HG03571 (cell line): Measurements from ENCODE around the gene NDRG2.

Source experiments
- ATAC-seq: cut with Tn5 transposase; IDR thresholded peaks from one replicate; pipeline ENCODE4 v1.9.1; 2021; ENCODE audit not compliant: unreplicated experiment

NDRG2 gene

DNA sequence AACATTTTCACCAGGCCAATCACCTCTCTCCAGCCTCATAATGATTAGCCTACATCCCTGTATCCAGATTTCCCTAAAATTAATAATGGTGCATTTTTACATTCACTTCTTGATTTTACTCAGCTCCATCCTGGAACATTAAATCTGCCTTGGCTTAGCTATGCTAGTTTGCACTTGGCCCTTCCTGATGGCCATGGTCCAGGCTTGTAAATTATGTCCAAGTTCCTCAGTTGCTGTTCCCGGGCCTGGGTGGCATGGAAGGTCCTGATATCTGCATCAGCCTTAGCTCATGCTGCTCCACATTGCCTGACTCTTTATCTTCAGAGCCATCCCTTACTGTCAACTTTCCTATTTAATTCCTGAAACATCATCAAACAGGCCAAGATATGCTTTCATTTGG is 46.2 kb downstream of the NDRG2 start:
- no peak for ATAC-seq

DNA sequence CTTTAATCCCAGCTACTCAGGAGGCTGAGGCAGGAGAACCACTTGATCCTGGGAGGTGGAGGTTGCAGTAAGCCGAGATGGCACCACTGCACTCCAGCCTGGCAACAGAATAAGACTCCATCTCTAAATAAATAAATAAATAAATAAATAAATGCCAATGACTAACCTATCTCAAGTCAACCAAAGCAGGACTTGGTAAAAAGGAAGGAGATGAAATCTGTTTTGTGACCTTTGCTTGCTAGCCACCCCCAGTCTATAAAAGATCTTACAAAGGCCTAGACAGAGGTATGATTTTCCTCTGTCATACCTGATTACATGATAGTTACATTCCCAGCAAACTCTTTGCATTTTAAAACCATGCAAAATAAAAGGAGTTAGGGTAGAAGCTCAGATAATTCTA is 48.6 kb downstream of the NDRG2 start:
- no peak for ATAC-seq

DNA sequence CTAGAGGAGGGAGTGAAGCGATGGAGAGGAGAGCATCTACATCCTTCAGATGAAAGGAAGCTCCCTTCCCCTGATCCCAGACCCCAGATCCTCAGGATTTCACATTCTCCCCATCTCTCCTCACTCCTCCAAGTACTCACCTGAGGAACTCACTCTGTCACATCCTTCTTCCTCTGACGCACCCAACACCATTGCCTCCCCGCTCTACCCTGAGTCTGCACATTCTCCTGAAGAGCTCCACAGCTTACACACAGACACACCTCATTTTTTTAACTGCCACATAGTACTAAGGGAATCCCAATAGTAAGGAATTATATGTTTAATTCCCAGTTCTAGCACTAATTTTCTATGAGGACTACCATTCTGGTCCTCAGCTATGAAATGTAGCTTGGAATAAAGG is 51.4 kb downstream of the NDRG2 start:
- no peak for ATAC-seq

DNA sequence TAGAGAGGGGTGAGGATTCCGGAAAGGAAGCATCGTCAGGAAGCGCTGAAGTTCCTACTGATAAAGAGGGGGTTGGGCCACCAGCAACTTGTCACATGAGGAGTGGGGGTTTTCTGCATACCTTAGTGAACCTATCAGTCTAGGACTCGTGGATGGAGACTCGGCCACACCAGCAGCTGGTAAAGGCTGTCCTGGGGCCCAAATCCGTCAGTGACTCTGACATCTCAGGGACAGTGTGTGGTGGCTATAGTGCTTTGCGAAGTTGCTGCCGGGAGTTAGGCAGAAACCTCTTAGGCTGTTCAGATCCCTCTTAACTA is 53.2 kb downstream of the NDRG2 start:
- no peak for ATAC-seq

DNA sequence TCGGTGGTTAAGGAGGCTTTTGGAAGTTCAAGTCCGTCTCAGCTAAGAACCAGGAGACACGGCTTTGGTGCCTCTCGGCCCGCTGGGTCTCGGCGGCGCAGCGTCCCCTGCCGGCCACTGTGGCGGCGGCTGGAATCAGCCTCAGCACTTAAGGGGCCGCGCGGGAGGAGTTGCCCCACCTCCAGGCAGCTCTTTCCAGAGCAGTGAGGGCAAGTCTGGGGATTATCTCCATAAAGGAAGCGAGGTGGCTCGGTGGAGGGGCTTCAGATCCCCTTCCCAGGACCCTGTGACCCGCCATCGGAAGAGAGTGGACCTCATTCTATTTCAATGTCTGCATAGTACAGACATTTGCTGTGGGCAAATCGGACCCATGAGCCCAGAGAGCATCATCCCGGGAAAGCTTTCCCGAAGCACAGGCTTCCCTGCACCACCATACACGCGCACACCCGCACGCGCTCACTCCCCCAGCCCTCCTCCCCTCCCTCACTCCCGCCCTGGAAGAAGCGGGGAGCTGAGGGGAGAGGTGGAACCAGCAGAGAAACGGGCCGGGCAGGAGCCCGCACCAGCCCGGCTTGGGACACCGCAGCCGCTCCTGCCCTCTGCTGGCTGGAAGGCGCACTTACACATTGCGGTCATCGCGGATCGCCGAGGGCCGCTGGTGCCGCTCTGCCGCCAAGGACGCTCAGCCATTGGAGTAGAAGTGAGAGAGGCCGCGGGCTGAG is 53.7 kb downstream of the NDRG2 start:
- ATAC-seq: peak; percentile 92

DNA sequence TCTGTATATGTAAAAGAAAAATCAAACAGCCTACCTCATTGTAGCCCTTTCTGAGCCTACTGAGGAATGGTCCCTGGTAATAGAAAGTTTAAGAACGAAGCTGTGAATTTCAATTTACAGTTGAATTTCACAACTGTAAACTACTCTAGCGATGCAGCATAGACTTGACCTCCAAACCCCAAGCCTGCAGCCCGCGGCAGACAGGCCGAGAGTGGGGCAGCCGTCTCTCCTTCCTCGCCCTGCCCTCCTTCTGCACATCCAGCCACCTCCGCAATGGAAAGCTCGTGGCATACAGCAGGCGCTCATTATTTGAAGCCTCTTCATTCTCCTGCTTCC is 54.2 kb downstream of the NDRG2 start:
- ATAC-seq: no peak

DNA sequence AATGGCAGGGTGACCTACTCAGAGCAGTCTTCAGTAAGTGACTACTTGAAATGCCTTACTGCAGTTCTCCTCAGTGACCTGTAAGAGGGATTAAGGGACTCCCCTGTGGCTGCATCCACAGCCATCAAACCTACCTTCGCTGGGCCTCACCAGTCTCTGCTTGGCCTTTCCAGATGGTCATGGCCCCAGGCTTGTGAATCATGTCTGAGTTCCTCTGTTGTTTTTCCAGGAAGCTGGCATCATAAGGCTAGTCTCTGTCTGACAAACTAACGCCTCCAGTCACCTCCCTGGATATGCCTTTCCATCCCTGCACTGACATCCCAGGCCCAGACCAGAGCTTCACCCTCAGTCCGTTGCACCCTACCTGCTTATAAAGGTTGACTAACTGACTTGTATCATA is 55.5 kb downstream of the NDRG2 start:
- ATAC-seq: no peak
